ENCODE results near the gene TNP1.

TNP1 gene, protein sequence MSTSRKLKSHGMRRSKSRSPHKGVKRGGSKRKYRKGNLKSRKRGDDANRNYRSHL

DNA sequence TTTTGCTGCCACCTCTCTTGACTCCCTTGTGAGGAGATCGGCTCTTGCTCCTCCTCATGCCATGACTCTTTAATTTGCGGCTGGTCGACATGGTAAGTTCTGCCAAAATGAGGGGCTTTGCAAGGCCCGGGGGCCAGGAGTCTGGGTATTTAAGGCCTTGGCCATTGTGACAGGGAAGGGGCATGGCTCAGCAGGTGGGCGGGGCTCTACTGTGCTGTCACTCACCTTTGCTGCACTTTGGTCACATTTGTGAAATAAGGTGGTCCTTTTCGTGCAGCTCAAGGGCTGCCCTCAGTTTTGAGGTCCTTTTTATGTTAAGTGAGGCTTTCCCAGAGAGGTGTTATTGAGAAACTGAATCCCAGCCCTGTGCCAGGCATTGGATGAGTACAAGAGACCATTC is at the start of gene TNP1:
Gene TNP1, minus strand, starts transcription at position 121 of the 400 bp plus-strand sequence. Its CDS starts 30 bp downstream, at position 91.
- DNase-seq = no peak

DNA sequence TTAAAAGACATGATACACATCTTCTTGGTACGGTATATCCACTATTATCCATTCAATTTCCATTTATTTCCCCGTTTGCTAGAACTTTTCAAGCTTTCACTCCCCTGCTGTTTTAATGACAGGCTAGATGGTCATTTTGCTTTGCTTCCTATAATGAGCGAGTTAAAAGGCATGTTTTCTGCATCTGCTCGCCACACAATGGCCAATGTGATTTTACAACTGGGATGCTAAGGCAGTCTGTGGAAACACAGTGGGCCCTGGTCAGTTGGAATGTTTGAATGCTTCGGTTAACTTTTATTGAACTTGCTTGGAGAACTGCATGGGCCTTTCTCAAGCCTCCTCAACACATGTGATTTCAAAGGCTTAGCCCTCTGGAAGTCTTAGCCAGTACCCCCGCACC is 48.4 kb upstream of the TNP1 start:
- DNase-seq = no peak

DNA sequence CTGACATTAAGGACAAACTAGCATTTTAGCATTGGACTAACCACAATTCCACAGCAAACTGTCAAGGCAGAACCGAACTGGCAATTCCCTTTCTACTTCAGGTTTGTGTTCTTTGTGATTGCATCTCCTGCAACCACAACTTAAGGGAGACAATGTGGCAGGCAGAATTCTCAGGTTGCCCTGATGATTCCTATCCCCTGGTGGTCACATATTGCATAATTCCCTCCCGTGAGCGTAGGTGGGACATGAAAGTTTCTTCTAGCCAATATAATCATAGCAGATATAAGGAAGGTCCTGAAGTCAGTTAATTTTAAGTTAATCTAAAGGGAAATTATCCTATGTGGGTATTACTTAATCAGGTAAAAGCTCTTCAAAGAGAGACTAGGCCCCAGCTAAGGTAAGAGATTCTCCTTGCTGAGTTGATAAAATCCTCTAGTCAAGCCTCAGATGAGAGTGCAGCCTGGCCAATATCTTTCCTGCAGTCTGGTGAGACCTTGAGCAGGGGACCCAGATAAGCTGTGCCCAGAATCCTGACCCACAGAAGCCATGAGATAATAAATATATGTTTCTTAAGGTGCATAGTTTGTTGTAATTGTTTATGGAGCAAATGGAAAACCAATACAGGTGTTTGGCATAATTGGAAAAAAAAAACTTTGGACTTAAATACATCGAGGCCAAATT is 45.9 kb upstream of the TNP1 start:
- DNase-seq = no peak

DNA sequence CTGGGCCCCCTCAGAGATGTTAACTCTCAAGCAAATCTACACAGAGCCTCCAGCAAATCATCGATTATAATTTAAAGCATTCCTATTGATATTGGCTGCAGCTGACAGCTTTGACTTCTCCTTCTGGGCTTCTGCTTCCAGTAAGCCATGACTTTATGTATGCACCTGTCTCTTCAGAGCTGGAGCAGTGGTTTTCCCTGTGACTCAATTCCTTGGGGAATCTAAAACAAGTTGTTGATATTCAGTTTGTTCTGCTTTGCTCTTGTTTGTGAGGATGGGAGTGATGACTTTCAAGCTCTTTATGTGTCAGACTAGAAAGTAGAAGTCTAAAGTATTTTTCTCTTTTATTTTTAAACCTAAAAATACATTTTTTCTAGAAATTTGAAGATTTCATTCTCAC is 45.1 kb upstream of the TNP1 start:
- no peak for DNase-seq

DNA sequence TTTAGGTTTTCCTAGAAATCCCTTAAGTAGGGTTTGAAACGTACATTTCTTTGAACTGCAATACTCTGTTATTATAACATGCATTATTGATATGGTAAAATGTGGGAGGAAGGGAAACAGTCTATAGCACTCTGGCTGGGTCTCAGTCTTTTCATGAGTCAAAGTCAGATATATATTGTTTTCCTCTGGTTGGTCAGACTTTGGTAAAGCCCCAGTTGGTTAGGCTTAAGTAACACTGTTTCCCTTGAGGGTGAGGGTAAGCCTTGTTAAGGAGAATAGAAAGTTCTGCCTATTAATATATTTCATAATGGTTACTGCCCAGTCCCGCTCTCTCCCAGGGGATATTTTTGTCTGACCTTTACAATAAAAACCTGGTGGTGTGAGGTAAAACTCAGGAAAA is 44.7 kb upstream of the TNP1 start:
- no peak for DNase-seq

DNA sequence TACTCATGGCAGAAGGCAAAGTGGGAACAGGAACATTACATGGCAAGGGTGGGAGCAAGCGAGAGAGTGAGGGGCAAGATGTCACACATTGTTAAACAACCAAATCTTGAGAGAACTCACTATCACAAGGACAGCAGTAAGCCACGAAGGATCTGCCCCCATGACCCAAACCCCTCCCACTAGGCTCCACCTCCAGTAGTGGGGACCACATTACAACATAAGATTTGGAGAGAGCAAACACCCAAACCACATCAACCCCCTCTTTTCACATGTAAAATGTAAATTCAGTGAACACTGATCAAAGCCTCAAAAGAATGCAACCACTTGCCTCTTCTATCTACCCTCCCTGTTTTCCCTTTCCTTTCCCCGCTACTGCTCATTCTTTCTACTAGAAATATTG is 43.6 kb upstream of the TNP1 start:
- DNase-seq = no peak

DNA sequence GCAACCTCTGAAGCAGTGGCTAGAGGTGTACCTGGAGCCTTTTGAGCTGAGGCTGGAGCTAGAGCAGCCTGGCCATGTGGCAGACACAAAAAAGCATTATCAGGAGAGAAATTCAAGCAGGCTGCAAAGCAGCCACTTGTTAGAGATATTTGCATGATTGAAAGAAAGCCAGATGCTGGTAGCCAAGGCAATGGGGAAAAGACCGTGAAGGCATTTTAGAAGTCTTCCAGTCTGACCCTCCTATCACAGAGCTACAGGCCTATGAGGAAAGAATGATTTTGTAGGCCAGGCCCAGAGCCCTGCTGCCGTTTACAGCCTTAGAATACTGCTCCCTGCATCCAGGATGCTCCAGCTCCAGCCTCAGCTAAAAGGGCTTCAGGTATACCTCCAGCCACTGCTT is 41.4 kb upstream of the TNP1 start:
- DNase-seq = no peak

DNA sequence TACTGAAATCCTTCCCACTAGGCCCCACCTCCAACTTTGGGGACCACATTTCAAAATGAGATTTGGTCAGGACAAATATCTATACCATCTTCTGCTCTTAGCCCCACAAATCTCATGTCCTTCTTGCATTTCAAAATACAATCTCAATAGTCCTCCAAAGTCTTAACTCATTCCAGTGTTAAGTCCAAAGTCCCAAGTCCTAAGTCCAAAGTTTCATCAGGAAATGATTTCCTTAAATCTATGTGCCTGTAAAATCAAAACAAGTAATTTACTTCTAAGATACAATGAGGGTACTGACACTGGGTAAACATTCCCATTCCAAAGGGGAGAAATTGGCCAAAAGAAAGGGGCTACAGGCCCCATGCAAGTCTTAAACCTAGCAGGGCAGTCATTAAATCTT is 40.5 kb upstream of the TNP1 start:
- no peak for DNase-seq

DNA sequence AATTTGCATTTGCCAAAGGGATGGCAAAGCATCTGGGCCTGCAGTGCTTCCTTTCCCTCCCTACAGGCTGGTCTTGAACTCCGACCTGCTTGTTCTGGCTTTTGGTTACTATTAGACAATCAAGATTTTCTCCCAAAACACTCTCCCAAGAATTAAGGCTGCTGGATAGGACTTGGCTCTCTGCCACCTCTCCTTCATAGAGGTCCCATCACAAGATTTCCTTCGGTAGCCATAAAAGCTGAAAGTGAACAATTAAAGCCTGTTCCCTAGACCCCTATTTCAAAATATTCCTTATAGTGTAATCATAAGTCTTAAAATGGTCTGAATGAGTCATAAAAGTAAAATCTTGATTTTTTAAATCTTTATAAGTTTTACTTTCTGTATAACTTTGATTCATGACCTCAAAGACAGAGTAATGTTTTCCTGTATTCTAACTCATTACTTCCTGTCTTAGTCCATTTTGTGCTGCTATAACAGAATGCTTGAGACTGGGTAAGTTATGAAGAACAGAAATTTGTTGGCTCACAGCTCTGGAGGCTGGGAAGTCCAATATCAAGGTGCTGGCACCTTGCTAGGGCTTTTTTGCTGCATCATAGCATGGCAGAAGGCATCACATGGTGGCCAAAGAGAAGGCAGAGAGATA is 37.8 kb upstream of the TNP1 start:
- DNase-seq = no peak

DNA sequence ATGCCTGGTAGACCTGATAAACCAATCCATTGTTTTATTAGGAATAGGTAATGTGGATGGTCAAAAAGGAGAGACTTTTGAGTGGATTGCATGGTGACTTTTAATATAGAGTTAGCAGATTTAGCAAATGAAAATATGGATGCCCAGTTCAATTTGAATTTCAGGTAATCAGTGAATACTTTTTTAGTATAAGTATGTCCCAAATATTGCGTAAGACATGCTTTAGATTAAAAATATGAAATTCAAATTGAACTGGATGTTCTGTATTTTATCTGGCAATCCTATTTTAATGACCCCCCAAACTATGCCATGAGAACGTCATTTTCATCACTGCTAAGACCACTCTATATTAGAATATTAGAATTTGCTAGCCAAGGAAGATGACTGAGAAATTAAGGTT is 30.3 kb upstream of the TNP1 start:
- DNase-seq = no peak

DNA sequence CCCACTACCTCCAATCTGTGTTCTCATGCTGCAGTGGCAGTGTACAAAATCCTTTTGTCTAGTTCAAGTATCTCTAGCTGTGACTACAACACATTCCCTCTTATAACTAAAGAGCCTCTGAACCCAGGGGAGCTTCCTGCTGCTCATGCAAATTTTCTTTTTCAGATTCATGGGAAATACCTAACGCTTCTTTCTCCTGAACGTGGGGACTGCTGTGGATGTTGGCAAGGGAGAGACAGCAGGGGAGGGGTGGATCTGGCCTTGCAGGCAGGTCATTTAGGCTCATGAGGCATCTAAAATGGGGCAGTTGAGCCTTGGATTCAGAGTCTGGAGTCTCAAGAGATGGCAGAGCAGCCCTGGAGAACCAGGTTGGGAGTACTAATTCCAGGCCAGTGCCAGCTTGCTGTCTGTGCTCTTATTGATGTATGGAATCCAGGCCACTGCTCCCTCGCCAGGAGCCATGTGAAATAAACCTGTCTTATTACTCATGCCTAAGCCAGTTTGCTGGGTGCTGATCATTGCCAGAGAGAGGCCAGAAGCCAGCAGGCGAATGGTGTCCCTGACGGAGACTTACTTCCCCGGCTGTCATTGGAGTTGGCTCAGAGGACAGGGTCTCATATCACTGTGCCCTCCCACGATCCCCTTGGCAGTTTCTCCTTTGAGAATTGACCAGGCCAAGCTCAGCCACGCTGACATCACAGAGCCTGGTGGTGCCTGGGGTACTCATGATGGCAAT is 29.2 kb upstream of the TNP1 start:
- DNase-seq = no peak

DNA sequence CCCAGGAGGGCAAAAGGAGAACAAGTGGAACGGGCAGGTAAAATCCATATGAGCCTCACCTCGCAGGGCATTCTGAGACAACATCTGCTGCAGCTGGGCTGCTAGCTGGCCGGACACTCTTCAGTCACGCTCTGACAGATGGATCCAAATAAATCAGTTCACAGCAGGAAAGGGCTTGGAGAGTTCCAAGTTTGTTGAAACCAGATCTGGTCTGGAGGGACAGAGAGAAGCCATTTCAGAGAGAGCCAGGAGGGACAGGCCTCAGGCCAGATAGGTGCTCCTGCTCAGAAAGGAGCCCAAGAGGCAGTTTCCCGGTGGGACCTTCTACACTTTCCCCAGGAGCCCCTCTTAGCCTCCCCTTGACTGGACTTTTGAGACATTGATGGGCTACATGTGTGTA is 28.2 kb upstream of the TNP1 start:
- no peak for DNase-seq

DNA sequence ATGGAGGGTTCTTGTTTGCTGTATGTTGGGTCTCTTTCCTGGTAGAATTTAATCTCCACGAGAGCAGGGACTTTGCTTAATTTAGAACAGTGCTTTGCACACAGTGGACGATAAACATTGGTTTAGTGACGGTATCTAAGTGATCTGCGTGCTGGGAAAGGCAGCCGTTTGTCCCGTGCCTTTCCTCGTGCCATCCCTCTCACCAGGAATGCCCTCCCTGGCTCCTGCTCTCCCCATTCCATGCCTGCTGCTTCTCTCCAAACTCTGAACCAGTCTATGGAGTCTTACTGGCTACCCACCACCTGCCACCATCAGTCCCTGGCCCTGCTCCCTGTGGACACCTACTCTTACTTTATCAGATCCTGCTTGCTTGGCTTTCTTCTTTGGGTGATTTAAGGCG is 27.3 kb upstream of the TNP1 start:
- no peak for DNase-seq

DNA sequence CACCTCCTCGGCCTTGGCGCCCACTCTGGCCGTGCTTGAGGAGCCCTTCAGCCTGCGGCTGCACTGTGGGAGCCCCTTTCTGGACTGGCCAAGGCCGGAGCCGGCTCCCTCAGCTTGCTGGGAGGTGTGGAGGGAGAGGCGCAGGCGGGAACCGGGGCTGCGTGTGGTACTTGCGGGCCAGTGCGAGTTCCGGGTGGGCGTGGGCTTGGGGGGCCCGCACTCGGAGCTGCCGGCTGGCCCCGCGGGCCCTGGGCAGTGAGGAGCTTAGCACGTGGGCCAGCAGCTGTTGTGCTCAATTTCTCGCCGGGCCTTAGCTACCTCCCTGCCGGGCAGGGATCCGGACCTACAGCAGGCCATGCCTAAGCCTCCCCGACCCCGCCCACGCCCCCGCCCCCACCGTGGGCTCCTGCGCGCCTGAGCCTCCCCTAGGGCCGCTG is 25.3 kb upstream of the TNP1 start:
- no peak for DNase-seq

DNA sequence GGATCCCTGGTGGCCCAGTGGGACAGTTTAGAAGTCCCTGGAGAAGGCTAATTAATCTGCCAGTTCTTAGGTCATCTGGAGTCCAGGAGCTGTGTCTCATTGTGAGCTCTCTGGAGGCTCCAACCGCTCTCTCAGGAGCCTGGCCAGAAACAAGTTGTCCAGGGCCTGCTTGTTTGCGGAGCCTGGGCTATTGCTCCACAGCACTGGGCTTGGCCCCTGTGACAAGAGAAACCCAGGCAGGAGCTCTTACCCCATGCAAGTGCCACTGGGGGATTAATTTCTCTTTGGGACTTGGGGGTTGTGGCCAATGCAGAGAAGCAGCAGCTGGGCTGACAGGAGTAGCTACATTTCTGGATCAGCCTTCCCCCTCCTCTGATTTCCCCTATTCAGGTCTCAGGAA is 24.5 kb upstream of the TNP1 start:
- DNase-seq = no peak

DNA sequence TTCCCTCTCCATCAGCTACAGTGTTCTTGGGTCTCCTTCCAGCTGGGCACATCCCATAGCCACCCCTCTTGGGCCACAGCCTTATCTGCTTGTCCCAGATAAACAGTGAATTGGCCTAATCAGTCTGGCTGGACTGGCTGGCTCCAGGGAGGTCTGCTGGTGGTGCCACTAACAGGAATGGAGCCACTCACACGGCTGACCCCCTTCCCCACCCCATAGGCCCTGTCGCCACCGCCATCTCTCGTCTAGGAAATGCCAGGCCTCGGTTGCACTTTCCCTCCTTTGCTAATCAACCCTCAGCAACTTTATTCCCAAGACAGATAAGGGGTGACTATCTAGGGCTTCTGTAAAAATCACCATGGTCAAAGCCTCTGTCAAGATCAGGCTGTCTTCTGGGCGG is 23.0 kb upstream of the TNP1 start:
- DNase-seq = no peak

DNA sequence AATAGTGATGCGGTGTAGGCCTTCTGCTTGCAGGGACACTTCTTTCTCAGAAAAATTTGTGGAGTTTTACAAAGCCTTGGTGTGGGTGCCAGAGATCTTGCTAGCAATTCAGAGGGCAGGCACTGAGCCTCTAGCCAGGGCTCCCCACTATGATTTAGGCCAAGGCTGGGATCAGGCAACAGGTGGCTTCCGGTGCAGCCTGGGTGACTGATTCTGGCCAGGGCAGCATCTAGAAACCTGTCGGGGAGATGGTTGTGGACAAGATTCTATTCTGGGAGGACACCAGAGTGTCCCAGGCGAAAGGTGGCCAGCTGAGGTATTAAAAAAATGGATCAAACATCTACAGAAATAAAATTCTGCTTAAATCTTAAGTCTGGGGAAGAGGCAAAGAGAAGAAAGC is 21.5 kb upstream of the TNP1 start:
- DNase-seq = no peak

DNA sequence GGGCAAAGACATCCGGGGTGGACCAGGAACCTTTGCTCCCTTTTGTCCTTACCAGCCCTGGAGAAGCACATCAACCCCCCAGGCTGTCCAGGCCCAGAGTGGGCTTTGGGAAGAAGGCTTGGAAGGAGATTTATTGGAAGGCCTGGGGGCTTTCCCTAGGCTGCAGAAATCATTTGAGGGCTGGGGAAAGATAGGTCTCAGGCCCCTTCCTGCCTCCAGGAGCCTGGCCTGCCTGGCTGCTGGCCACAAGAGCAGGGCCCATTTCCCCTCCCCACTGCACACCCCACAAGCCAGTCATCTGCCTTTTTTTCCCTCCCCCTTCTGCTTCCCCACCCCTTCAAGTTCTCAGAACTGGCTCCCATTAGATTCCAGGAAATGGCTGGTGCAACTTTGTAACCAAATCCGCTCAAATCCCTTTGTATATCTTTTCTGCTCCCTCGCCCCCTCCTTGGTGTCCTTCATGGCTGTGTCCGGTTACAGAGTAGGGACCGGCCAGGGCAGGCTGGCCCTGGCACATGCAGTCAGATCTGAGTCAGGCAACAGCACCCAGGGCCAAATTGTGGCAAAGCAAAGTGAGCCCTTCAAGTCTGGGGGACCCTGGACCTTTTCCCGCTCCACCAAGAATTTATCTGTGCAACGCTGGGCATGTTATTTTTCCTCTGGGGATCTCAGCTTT is 20.8 kb upstream of the TNP1 start:
- DNase-seq = no peak

DNA sequence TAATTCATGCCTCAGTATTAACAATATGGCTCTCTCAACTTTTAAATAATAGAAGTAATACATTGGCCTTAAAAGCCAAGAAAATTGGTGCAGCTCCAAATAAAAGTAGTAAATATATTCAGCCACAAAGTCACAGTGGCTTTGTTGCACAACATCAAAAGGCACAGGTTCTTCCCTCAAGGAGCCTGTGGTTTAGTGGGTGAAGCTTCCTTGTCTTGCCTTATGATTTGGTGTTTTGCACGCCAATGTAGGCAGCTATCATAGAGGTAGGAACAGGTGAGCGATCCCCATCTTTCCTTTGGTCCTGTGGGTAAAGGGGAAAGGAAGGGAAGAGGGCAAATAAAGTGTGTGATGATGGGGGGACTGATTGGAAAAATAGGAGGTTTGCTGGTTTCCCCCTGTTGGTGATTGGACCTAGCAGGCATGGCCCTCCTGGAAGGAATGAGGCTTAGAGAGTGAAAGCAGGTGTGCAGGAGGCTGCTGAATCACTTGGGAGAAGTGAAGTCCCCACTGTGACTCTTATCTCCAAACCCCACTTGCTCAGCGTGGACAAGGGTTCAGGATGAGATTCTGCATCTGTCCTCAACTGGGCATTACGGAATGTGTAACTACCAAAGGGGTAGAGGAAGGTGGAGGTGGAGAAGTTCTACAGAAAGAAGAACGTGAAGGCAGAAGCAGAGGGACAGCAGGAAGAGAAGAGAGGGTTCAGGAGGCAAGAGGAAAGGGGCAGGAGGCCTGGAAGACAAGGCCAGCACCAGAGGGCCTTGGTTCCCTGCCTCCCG is 20.1 kb upstream of the TNP1 start:
- no peak for DNase-seq

DNA sequence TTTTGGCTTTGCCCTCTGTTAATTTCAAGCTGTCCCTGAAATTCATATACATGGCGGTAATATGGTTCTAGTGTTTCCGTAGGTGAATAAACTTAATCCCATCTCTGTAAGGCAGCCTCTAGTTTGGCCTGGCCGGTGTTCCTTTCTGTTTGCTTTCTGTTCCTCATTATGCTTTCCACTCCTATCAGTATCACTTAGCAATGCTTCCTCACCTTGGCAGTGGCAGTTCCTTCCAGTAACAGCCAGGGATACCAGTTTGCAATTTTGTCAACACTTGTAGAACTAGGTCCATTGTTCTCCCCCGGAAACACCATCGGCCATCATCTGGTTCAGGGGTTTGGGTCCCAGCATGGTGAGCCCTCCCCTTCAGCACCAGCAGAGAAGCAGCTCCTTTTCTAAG is 18.2 kb upstream of the TNP1 start:
- no peak for DNase-seq

DNA sequence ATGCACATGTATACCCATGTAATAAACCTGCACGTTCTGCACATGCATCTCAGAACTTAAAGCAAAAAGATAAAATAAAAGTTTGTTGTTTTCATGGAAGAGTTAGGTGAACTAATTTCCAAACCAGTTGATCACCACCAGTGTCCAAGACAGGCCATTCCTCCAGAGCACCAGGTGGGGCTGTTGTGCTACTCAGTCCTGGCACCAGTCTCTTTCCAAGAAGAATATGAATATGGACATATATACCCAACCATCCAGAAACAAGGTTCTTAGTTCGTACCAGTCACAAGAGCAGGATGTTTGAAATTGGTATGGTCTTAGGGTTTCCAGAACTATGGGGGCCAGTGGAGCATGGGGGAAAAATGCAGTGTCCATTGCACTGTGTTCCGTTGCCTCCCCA is 17.2 kb upstream of the TNP1 start:
- DNase-seq = peak in 1 of 2 experiments; percentile 4

DNA sequence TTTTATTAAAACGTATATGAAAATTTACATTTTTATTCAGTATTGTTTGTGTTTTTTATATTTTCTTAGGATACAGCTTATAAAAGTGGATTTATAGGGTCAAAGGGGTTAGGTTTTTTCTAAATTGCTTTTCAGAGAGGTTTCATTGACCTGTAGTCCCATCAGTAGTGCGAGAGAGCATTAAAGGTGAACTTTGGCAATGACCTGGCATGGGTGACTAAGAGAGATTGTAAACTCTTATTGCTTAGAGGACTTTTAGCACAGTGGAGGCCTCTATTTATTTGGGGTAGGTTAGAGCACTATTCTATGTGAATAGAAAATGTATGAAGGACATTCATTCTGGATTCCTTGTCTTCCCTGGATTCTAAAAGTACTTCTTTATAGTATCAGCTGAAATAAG is 16.0 kb upstream of the TNP1 start:
- DNase-seq = no peak

DNA sequence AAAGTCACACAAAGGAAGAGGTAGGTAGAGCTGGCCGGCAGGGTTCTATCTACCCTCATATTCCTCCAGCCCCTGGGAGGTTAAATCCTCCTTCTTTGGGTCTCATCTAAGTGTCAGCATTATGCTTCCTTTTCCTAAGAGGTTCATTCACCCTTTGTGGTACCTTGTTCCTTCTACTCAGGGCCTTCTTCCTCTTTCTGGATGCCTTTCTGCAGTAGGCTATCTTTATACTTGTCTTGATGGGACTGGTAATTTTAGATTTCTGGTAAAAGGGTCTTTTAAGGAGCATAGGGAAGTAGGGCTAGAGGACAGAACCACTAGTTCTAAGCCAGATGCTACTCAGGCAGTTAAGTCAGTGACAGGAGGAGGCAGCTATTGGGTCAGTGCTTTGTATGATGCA is 13.7 kb upstream of the TNP1 start:
- no peak for DNase-seq
